Activated T-cell treated with anti-CD3 and anti-CD28 coated beads for 1 hour (primary cell): ENCODE measurements around the gene TBC1D28.
"Not testable (repeated sequence)": the region's sequence is repeated elsewhere in the genome, so short reads cannot be mapped to it uniquely, and the experiment has no call there.

Source experiments
- DNase-seq: peaks from one replicate; pipeline ENCODE4 v3.0.0-alpha.2; 2020; ENCODE audit warnings: low read depth

The TBC1D28 gene

DNA sequence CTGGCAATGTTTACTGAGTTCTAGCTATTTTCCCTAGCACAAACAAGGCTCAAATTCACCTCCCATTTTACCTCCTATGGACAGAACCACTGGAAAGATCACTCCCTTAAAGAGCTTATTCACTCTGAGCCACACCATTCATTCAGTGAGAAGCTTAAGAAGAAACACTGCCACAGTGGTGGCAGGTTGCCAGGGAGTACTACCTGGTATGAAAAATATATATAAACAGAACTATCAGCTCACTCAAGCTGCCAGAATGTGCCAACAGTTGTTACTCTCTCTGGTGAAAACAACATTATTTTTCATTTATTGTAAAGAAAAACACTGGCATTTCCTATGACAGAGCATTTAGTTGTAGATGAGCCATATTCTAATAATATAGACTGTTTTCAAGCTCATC is 31.2 kb downstream of the TBC1D28 start:
- not testable (repeated sequence) for DNase-seq

DNA sequence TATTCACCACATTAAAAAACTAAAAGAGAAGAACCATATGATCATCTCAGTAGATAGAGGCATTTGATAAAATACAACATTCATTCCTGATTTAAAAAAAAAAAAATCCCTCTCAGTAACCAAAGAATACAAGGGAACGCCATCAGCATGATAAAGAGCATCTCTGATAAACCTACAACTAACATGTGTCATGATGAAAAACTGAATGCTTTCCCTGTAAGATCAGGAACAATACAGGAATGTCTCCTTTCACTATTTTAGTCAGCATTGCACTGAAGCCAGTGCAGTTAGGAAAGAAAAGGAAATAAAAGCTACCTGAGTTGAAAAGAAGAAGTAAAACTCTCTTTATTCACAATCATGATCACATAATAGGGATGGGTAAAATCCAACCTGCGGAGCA is 51.1 kb downstream of the TBC1D28 start:
- DNase-seq = not testable (repeated sequence)
